ENCODE measurements around the gene MACROH2A2. TPM values are rescaled to one million over a fixed set of nuclear protein-coding genes. Genes with fewer than 3 reads are reported as not detected.

The MACROH2A2 gene
- total RNA-seq, 4 donors from 2014 or later, result 9.9 to 21.3 (median 15.9) TPM

GRCh38 chr10:70067586-70067985, 14.9 kb downstream of the MACROH2A2 start:
- Histone ChIP-seq H3K27ac (no peak overlapping the region), H3K27me3 (no peaks in the 10 kb centered on the region), H3K4me1 (no peaks in the 10 kb centered on the region), H3K4me3 (no peak overlapping the region), H3K36me3 (no peaks in the 10 kb centered on the region), H3K9me3 (no peaks in the 10 kb centered on the region)
- DNase-seq (ENCODE audit: low spot score in 2 of 2), result no peak
- TF ChIP-seq EP300 (IDR thresholded peaks at IDR 0.05) (no peak), CTCF (IDR thresholded peaks at IDR 0.05) (no peak), POLR2A (IDR thresholded peaks at IDR 0.05) (no peak), POLR2AphosphoS5 (IDR thresholded peaks at IDR 0.05) (no peak)
- 88% methylated on average over 2 of the region's 2 CpGs for WGBS

GRCh38 chr10:70068925-70069324, 16.3 kb downstream of the MACROH2A2 start:
- no peak for DNase-seq (ENCODE audit: low spot score in 2 of 2)
- Histone ChIP-seq H3K9me3 (no peaks in the 10 kb centered on the region), H3K27me3 (no peaks in the 10 kb centered on the region), H3K4me1 (no peaks in the 10 kb centered on the region), H3K27ac (no peak overlapping the region), H3K4me3 (no peak overlapping the region), H3K36me3 (no peaks in the 10 kb centered on the region)
- TF ChIP-seq POLR2AphosphoS5 (IDR thresholded peaks at IDR 0.05), result no peak
- no peak for TF ChIP-seq EP300 (IDR thresholded peaks at IDR 0.05)
- no peak for TF ChIP-seq POLR2A (IDR thresholded peaks at IDR 0.05)
- TF ChIP-seq CTCF (IDR thresholded peaks at IDR 0.05), result no peak
- WGBS, result 88% methylated on average over 10 of the region's 10 CpGs

DNA sequence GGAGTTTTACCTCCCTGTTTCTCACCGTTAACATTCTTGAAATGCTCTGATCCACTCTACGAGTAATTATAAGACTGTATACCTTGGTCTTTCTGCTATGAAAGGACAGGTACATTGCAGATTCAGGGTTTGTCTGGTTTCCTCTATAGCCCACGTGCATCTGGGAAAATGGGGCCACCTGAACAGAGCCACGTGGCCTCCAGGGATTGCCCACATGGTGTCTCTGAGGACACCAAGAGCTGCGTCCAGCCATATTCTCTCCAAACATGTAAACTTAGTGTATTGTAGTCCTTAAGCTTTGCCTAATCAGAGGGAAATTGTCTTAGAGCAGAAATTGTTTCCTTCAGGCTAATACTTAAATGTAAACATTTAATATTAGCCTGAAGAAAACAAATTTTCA, 16.7 kb downstream of the MACROH2A2 start:
- 91% methylated on average over 5 of the region's 5 CpGs for WGBS
- no peak overlapping the region for H3K27ac ChIP-seq
- no peak overlapping the region for H3K4me3 ChIP-seq
- no peaks in the 10 kb centered on the region for H3K9me3 ChIP-seq
- H3K27me3 ChIP-seq, result no peaks in the 10 kb centered on the region
- no peak for TF ChIP-seq POLR2A (IDR thresholded peaks at IDR 0.05)
- TF ChIP-seq EP300 (IDR thresholded peaks at IDR 0.05), result no peak
- TF ChIP-seq POLR2AphosphoS5 (IDR thresholded peaks at IDR 0.05), result no peak
- TF ChIP-seq CTCF (IDR thresholded peaks at IDR 0.05), result no peak
- DNase-seq (ENCODE audit: low spot score in 2 of 2), result no peak
- H3K36me3 ChIP-seq, result no peaks in the 10 kb centered on the region
- H3K4me1 ChIP-seq, result no peaks in the 10 kb centered on the region

DNA sequence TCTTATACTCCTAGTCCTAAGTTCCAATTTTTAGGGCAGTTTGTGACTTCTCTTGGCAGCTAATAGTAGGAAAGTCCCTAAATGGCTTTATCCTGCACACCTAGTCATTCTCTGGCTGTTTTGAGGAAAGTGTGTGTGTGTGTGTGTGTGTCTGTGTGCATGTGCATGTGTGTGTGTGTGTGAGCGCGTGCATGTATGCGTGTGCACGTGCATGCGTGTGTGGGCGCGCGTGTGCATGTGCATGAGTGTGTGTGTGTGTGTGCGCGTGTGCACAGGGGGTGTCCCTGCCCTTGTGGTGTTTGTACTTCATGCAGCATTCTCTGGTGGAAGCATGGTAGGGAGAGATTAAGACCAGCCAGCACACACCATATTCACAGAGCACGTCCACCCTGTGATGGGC, 18.2 kb downstream of the MACROH2A2 start:
- Histone ChIP-seq H3K36me3 (no peaks in the 10 kb centered on the region), H3K4me3 (no peak overlapping the region), H3K4me1 (no peaks in the 10 kb centered on the region), H3K9me3 (no peaks in the 10 kb centered on the region), H3K27ac (no peak overlapping the region), H3K27me3 (no peaks in the 10 kb centered on the region)
- TF ChIP-seq CTCF (IDR thresholded peaks at IDR 0.05) (no peak), EP300 (IDR thresholded peaks at IDR 0.05) (no peak)
- 92% methylated on average over 11 of the region's 11 CpGs for WGBS
- no peak for DNase-seq (ENCODE audit: low spot score in 2 of 2)

- TF ChIP-seq CTCF (IDR thresholded peaks at IDR 0.05), result no peak
- no peak for TF ChIP-seq POLR2AphosphoS5 (IDR thresholded peaks at IDR 0.05)
- TF ChIP-seq EP300 (IDR thresholded peaks at IDR 0.05), result no peak
- TF ChIP-seq POLR2A (IDR thresholded peaks at IDR 0.05), result no peak
- no peaks in the 10 kb centered on the region for H3K9me3 ChIP-seq
- no peak for DNase-seq (ENCODE audit: low spot score in 2 of 2)
- WGBS, result 72% methylated on average over 2 of the region's 2 CpGs
- peaks cover 4% of the 10 kb centered on the region for H3K4me1 ChIP-seq
- H3K4me3 ChIP-seq, result no peak overlapping the region
- H3K36me3 ChIP-seq, result no peaks in the 10 kb centered on the region
- no peaks in the 10 kb centered on the region for H3K27me3 ChIP-seq
- H3K27ac ChIP-seq, result no peak overlapping the region
Observed at GRCh38 chr10:70074165-70074564, 21.5 kb downstream of the MACROH2A2 start.
